Measurements from ENCODE around the gene TCF7L1.

Gene TCF7L1

DNA sequence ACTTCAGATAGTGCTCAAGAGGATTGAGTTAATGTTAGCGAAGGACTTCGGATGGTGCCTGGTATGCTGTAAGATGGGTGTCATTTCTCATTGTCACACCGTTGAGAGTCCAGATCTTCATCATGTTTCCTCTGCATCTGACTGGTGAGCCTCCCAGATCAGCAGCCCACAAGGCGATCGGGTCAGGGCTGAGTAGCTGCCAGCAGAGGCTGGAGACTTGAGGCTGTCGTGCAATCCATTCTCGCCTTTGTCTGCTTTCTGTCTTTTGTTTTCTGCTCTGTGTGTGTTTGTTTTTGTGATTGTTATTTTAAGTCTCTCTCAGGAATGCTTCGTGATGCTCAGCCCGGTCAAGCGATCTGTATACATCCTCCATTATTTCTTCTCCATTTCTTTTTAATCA lies 98.8 kb downstream of the TCF7L1 start:
- H2AFZ ChIP-seq (ENCODE audit: low read length): no peak overlapping the region
- no peak overlapping the region for H3K4me3 ChIP-seq (ENCODE audit: low read length)
- H3K4me2 ChIP-seq (ENCODE audit: low read depth, low read length): no peak overlapping the region
- no peaks in the 10 kb centered on the region for H3K27me3 ChIP-seq (replicated peaks; ENCODE audit: insufficient read depth, low read length)
- H3K79me2 ChIP-seq (ENCODE audit: low read length): no peaks in the 10 kb centered on the region
- H3K4me1 ChIP-seq (ENCODE audit: low read length): no peaks in the 10 kb centered on the region
- no peak for DNase-seq
- no peaks in the 10 kb centered on the region for H4K20me1 ChIP-seq (ENCODE audit: insufficient read depth, low read length)
- H3K9me3 ChIP-seq (replicated peaks; ENCODE audit: insufficient read depth, low read length): no peaks in the 10 kb centered on the region
- TF ChIP-seq, protein P1, sequence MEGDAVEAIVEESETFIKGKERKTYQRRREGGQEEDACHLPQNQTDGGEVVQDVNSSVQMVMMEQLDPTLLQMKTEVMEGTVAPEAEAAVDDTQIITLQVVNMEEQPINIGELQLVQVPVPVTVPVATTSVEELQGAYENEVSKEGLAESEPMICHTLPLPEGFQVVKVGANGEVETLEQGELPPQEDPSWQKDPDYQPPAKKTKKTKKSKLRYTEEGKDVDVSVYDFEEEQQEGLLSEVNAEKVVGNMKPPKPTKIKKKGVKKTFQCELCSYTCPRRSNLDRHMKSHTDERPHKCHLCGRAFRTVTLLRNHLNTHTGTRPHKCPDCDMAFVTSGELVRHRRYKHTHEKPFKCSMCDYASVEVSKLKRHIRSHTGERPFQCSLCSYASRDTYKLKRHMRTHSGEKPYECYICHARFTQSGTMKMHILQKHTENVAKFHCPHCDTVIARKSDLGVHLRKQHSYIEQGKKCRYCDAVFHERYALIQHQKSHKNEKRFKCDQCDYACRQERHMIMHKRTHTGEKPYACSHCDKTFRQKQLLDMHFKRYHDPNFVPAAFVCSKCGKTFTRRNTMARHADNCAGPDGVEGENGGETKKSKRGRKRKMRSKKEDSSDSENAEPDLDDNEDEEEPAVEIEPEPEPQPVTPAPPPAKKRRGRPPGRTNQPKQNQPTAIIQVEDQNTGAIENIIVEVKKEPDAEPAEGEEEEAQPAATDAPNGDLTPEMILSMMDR (IDR thresholded peaks at IDR 0.05; ENCODE audit: low read length): no peak
- TF ChIP-seq EZH2phosphoT487 (IDR thresholded peaks at IDR 0.05; ENCODE audit: low read length): no peak
- TF ChIP-seq EZH2 (optimal IDR thresholded peaks at IDR 0.05; ENCODE audit: low read depth, low read length): no peak
- no peak overlapping the region for H3K9ac ChIP-seq (ENCODE audit: low read length)
- H3K9me2 ChIP-seq (replicated peaks; ENCODE audit: insufficient read depth, low read length): no peaks in the 10 kb centered on the region
- H3K27ac ChIP-seq (ENCODE audit: low read length): no peak overlapping the region
- H3K36me3 ChIP-seq (replicated peaks; ENCODE audit: insufficient read depth, low read length): no peaks in the 10 kb centered on the region
- H3F3A ChIP-seq (ENCODE audit: insufficient read depth, low read length): no peaks in the 10 kb centered on the region

DNA sequence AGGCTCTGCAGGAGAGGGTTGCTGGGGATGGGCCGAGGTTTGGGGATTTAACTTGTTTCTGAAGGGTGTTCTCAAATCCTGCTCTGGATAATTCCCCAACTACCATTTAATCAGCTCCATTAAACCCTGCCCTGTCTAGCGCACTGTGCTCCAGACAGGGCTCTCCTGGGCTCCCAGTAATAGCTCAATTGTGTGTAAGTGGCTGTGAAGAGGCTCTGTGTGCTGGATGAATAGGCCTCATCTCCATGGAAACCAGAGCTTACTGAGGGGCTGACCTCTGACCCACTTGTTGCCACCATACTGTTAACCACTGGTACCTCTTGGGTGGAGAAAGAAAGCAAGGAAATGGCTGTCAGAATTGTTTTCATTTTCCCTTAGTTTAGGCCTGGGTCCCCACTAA lies 101.7 kb downstream of the TCF7L1 start:
- Histone ChIP-seq H3K4me3 (ENCODE audit: low read length) (no peak overlapping the region), H3K27ac (ENCODE audit: low read length) (no peak overlapping the region), H3K4me2 (ENCODE audit: low read depth, low read length) (no peak overlapping the region), H2AFZ (ENCODE audit: low read length) (no peak overlapping the region), H3K36me3 (replicated peaks; ENCODE audit: insufficient read depth, low read length) (no peaks in the 10 kb centered on the region), H3K9me3 (replicated peaks; ENCODE audit: insufficient read depth, low read length) (no peaks in the 10 kb centered on the region), H3K79me2 (ENCODE audit: low read length) (no peaks in the 10 kb centered on the region), H4K20me1 (ENCODE audit: insufficient read depth, low read length) (no peaks in the 10 kb centered on the region), H3K9me2 (replicated peaks; ENCODE audit: insufficient read depth, low read length) (no peaks in the 10 kb centered on the region), H3K27me3 (replicated peaks; ENCODE audit: insufficient read depth, low read length) (no peaks in the 10 kb centered on the region), H3F3A (ENCODE audit: insufficient read depth, low read length) (no peaks in the 10 kb centered on the region), H3K9ac (ENCODE audit: low read length) (no peak overlapping the region), H3K4me1 (ENCODE audit: low read length) (no peaks in the 10 kb centered on the region)
- DNase-seq: no peak
- TF ChIP-seq, protein P1 (IDR thresholded peaks at IDR 0.05; ENCODE audit: low read length): no peak
- TF ChIP-seq EZH2 (optimal IDR thresholded peaks at IDR 0.05; ENCODE audit: low read depth, low read length): no peak
- no peak for TF ChIP-seq EZH2phosphoT487 (IDR thresholded peaks at IDR 0.05; ENCODE audit: low read length)

DNA sequence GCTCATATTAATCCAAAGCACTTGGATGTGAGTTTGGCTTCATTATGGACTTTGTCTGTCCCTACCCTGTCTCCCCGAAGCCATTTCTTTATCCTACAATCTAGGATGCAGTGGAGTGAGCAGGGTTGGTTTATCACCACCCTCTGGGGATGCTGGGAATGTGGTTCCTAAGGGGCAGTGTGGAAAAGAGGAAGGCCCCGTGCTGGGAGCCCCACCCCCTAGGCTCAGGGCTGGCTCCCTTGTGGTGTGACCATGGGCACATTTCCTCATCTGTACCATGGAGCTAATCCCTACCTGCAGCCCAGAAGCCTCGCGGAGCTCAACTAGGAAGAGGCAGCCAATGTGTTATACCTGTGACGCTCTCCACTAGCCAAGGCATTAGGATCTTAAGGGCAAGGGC lies 102.1 kb downstream of the TCF7L1 start:
- Histone ChIP-seq H3K9me3 (replicated peaks; ENCODE audit: insufficient read depth, low read length) (no peaks in the 10 kb centered on the region), H3K4me2 (ENCODE audit: low read depth, low read length) (no peak overlapping the region), H2AFZ (ENCODE audit: low read length) (no peak overlapping the region), H3K9me2 (replicated peaks; ENCODE audit: insufficient read depth, low read length) (no peaks in the 10 kb centered on the region), H3K36me3 (replicated peaks; ENCODE audit: insufficient read depth, low read length) (no peaks in the 10 kb centered on the region), H3K9ac (ENCODE audit: low read length) (no peak overlapping the region), H3K79me2 (ENCODE audit: low read length) (no peaks in the 10 kb centered on the region), H3F3A (ENCODE audit: insufficient read depth, low read length) (no peaks in the 10 kb centered on the region), H4K20me1 (ENCODE audit: insufficient read depth, low read length) (no peaks in the 10 kb centered on the region), H3K27me3 (replicated peaks; ENCODE audit: insufficient read depth, low read length) (no peaks in the 10 kb centered on the region), H3K27ac (ENCODE audit: low read length) (no peak overlapping the region), H3K4me3 (ENCODE audit: low read length) (no peak overlapping the region), H3K4me1 (ENCODE audit: low read length) (no peaks in the 10 kb centered on the region)
- no peak for DNase-seq
- TF ChIP-seq, protein P1 (IDR thresholded peaks at IDR 0.05; ENCODE audit: low read length): no peak
- no peak for TF ChIP-seq EZH2phosphoT487 (IDR thresholded peaks at IDR 0.05; ENCODE audit: low read length)
- no peak for TF ChIP-seq EZH2 (optimal IDR thresholded peaks at IDR 0.05; ENCODE audit: low read depth, low read length)

All from MM.1S (cell line).